Measurements from ENCODE around the gene ABCA4. TPM values are rescaled to one million over a fixed set of nuclear protein-coding genes. Genes with fewer than 3 reads are reported as not detected.

ABCA4 gene
- total and polyA plus RNA-seq, 7 donors: 0.03 to 0.32 (median 0.09) TPM; not detected in 2

- no peak for TF ChIP-seq CTCF (IDR thresholded peaks at IDR 0.05)
- DNase-seq: no peak
- no peaks in the 10 kb centered on the region for H3K9me3 ChIP-seq
- no peaks in the 10 kb centered on the region for H3K27me3 ChIP-seq (ENCODE audit: insufficient read depth in 3 of 3, low read length in 2 of 3)
- H3K4me3 ChIP-seq: no peak overlapping the region
- ATAC-seq: peak in 1 of 4 donors; percentile 47
- no peaks in the 10 kb centered on the region for H3K36me3 ChIP-seq (ENCODE audit: insufficient read depth in 1 of 2, low read depth in 1 of 2)
- no peak overlapping the region for H3K27ac ChIP-seq
- 70 to 77% (median 75%) methylated on average over 2 of the region's 2 CpGs for WGBS, 3 donors
- H3K4me1 ChIP-seq: peaks cover 14% of the 10 kb centered on the region
- intact Hi-C loops (cut with DNase I): no loop called here
These were observed 144.7 kb downstream of the ABCA4 start for GRCh38 chr1:93976291-93976690.

GRCh38 chr1:93972341-93972740, 148.6 kb downstream of the ABCA4 start:
- DNase-seq (no peak), ATAC-seq (no peak)
- no peaks in the 10 kb centered on the region for H3K27me3 ChIP-seq (ENCODE audit: insufficient read depth in 3 of 3, low read length in 2 of 3)
- no peaks in the 10 kb centered on the region for H3K36me3 ChIP-seq (ENCODE audit: insufficient read depth in 1 of 2, low read depth in 1 of 2)
- H3K4me3 ChIP-seq: no peak overlapping the region
- H3K9me3 ChIP-seq: no peaks in the 10 kb centered on the region
- no peak overlapping the region for H3K27ac ChIP-seq
- intact Hi-C loops (cut with DNase I): no loop called here
- no peak for TF ChIP-seq CTCF (IDR thresholded peaks at IDR 0.05)
- WGBS, 3 donors: 28 to 68% (median 36%) methylated on average over 2 of the region's 2 CpGs
- H3K4me1 ChIP-seq: peaks cover 40% of the 10 kb centered on the region

- DNase-seq (no peak), ATAC-seq (peak; percentile 57 to 89 (median 83))
- Histone ChIP-seq H3K4me3 (no peak overlapping the region), H3K4me1 (peaks cover 40% of the 10 kb centered on the region), H3K36me3 (ENCODE audit: insufficient read depth in 1 of 2, low read depth in 1 of 2) (no peaks in the 10 kb centered on the region), H3K27ac (peak overlapping the region; percentile 75), H3K27me3 (ENCODE audit: insufficient read depth in 3 of 3, low read length in 2 of 3) (no peaks in the 10 kb centered on the region), H3K9me3 (no peaks in the 10 kb centered on the region)
- TF ChIP-seq CTCF (IDR thresholded peaks at IDR 0.05): no peak
- intact Hi-C loops (cut with DNase I): loop anchor here in 1 of 2 donors (5.0 kb wide), 1 partner anchor 63 kb away; the partner anchor contains the start of gene GCLM
- 31 to 58% (median 38%) methylated on average over 3 of the region's 3 CpGs for WGBS, 3 donors
These were observed 151.1 kb downstream of the ABCA4 start for GRCh38 chr1:93969887-93970286.

GRCh38 chr1:93969371-93969770, 151.6 kb downstream of the ABCA4 start:
- H3K36me3 ChIP-seq (ENCODE audit: insufficient read depth in 1 of 2, low read depth in 1 of 2): no peaks in the 10 kb centered on the region
- peak overlapping the region; percentile 75 for H3K27ac ChIP-seq
- H3K4me3 ChIP-seq: no peak overlapping the region
- TF ChIP-seq CTCF (IDR thresholded peaks at IDR 0.05): no peak
- H3K4me1 ChIP-seq: peaks cover 40% of the 10 kb centered on the region
- ATAC-seq (peak in 2 of 4 donors; percentile 53 to 60), DNase-seq (no peak)
- intact Hi-C loops (cut with DNase I): loop anchor here in 1 of 2 donors (5.0 kb wide), 1 partner anchor 62 kb away; the partner anchor contains the start of gene GCLM
- no peaks in the 10 kb centered on the region for H3K9me3 ChIP-seq
- 72 to 74% (median 72%) methylated on average over 2 of the region's 2 CpGs for WGBS, 3 donors
- H3K27me3 ChIP-seq (ENCODE audit: insufficient read depth in 3 of 3, low read length in 2 of 3): no peaks in the 10 kb centered on the region

GRCh38 chr1:93967306-93967705, 153.6 kb downstream of the ABCA4 start:
- no peak overlapping the region for H3K4me3 ChIP-seq
- H3K9me3 ChIP-seq: no peaks in the 10 kb centered on the region
- no peaks in the 10 kb centered on the region for H3K27me3 ChIP-seq (ENCODE audit: insufficient read depth in 3 of 3, low read length in 2 of 3)
- intact Hi-C loops (cut with DNase I): loop anchor here in 1 of 2 donors (5.0 kb wide), 1 partner anchor 60 kb away; the partner anchor contains the start of gene GCLM
- 18 to 29% (median 24%) methylated on average over 3 of the region's 3 CpGs for WGBS, 3 donors
- peak; percentile 72 to 86 (median 79) for ATAC-seq
- peak in 1 of 2 donors; percentile 59 for DNase-seq
- no peaks in the 10 kb centered on the region for H3K36me3 ChIP-seq (ENCODE audit: insufficient read depth in 1 of 2, low read depth in 1 of 2)
- TF ChIP-seq CTCF (IDR thresholded peaks at IDR 0.05): no peak
- peaks cover 40% of the 10 kb centered on the region for H3K4me1 ChIP-seq
- peak overlapping the region; percentile 75 for H3K27ac ChIP-seq
